Left kidney (tissue), 2 donors: ENCODE data around the gene TAAR5. TPM values are rescaled to one million over a fixed set of nuclear protein-coding genes. Genes with fewer than 3 reads are reported as not detected.
"Not testable (repeated sequence)": the region's sequence is repeated elsewhere in the genome, so short reads cannot be mapped to it uniquely, and the experiment has no call there.

ENCODE experiments used
- DNase-seq: peaks from one replicate; pipeline ENCODE4 v3.0.0-alpha.2; 2013
- polyA plus RNA-seq: library from polyadenylated mRNA; unstranded; fragments of 120-200 nt; gene quantifications from one replicate; pipeline ENCODE4 v1.2.1, GENCODE V29; 2013; ENCODE audit not compliant: insufficient read length

The TAAR5 gene
- polyA plus RNA-seq, 1 donor = not detected

DNA sequence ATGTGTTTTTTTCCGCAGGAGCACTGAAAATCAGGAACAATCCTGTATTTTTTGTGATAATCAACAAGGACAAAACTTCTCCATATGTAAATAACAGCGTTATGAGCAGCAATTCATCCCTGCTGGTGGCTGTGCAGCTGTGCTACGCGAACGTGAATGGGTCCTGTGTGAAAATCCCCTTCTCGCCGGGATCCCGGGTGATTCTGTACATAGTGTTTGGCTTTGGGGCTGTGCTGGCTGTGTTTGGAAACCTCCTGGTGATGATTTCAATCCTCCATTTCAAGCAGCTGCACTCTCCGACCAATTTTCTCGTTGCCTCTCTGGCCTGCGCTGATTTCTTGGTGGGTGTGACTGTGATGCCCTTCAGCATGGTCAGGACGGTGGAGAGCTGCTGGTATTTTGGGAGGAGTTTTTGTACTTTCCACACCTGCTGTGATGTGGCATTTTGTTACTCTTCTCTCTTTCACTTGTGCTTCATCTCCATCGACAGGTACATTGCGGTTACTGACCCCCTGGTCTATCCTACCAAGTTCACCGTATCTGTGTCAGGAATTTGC lies 19.2 kb downstream of the TAAR5 start, which contains the start of gene TAAR6:
Gene TAAR6, plus strand, starts transcription at position 102 of the 557 bp plus-strand sequence. Its CDS starts 0 bp downstream, at position 102.
- DNase-seq = no peak

DNA sequence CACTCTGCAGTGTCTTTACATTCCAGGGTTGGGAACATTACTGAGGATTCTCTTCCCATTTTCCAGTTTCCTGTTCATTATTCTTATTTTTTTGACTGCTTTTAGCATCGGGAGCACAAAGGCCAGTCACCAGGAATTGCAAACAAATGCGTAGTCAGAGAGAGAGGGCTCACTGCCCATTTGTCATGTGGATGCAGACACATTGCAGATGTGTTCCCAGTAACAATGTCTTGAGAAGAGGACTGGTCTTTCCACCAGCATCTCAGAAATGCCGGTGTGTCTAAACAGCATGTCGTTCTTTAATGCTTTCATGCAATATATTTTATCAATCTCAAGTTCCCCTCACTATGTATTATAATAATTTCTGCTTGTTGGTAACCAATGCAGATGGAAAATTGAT lies 20.4 kb downstream of the TAAR5 start:
- no peak for DNase-seq

DNA sequence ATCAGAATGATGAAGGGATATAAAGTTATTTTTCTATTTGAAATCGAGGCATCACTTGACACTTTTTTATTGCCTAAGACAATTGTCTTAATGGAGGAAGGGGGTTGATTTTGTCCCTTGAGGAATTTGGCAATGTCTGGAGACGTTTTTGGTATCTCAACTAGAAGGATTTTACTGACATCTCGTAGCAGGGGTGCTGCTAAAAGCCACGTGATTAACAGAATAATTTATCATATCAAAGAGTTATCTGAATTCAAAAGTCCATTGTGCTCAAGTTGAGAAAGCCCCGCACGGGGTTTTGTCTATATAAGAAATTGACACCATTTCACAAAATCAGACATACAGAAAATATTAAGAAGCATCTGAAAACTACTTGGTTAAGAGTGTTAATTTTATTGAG lies 20.9 kb downstream of the TAAR5 start:
- DNase-seq = no peak

DNA sequence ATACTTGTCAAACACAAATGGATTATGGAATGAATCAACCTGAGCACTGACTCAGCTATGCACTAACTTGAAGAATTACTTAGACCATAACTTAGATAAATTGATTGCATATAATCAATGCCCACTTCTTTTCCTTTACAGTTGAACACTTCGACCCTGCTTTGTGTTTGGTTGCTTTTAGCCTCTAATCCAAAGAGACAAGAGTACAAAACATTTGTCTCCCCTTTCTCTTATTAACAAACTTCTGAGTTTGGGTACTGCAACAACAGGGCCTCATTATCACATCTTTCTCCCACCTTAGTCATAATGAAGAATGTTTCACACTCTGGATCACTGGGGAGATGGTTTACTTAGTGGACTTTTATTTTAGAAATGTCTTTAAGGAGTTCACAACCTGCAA lies 22.0 kb downstream of the TAAR5 start:
- no peak for DNase-seq

DNA sequence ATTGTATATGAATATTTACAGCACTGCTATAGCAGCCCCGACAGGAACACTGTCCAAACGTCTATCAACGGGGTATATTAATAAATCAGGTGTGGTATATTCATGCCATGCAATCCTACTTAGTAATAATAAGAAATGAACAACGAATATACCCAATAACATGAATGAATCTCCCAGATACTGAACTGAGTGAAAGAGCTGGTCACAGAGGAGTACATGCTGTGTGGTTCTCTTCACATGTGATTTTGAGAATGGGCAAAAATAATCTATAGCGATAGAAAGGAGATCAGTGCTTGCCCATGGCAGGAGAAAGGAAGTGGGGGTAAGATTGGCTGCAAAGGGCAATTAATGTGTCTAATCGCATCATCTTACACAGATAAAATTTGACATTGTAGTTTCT lies 23.1 kb downstream of the TAAR5 start:
- no peak for DNase-seq

DNA sequence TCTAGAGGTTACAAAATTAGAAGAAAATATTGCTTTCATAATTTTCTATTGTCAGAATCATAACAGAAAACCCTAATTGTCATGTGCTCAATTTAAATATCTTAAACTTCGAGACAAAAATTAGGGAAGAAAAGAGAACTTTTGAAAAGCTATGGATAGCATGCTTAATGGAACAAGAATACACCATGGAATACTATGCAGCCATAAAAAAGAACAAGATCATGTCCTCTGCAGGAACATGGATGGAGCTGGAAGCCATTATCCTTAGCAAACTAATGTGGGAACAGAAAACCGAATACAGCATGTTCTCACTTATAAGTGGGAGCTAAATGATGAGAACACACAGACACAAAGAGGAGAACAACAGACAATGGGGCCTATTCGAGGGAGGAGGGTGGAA lies 29.5 kb downstream of the TAAR5 start:
- DNase-seq = not testable (repeated sequence)

DNA sequence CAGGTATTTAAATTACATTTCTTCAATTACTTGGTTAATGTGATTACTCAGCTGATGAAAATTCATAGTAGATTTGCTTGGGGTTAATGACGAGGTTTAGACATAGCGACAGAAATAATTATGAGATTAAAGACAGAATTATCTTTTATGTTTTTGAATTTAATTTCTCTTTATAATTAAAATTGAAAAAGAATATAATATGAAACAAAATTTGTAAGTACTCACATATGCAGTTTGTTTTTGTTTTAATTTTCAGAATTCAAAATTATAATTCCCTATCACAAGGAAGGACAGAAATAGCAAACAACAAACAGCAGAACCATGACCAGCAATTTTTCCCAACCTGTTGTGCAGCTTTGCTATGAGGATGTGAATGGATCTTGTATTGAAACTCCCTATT lies 37.2 kb downstream of the TAAR5 start, which contains the start of gene TAAR8:
Gene TAAR8, plus strand, starts transcription at position 301 of the 400 bp plus-strand sequence. Its CDS starts 21 bp downstream, at position 322.
- DNase-seq = no peak

DNA sequence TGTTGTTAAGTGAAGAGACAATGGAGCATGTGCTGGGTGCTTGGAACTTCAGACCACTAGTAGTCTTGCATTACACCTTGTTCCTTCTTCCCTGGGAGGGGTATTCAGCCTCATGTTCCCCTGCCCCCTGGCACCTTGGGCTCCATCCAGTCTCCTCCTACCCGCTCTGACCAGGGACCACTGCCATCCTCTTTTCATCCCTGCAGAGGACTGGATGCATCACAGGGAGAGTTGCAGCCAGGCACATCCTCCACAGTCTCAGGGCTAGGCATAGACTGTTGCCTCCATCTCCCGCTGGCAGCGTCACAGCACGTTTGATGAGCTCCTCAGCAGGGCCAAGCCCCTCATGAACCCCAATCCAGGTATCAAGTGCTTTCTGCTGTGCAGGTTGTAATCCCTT lies 38.3 kb downstream of the TAAR5 start:
- no peak for DNase-seq

DNA sequence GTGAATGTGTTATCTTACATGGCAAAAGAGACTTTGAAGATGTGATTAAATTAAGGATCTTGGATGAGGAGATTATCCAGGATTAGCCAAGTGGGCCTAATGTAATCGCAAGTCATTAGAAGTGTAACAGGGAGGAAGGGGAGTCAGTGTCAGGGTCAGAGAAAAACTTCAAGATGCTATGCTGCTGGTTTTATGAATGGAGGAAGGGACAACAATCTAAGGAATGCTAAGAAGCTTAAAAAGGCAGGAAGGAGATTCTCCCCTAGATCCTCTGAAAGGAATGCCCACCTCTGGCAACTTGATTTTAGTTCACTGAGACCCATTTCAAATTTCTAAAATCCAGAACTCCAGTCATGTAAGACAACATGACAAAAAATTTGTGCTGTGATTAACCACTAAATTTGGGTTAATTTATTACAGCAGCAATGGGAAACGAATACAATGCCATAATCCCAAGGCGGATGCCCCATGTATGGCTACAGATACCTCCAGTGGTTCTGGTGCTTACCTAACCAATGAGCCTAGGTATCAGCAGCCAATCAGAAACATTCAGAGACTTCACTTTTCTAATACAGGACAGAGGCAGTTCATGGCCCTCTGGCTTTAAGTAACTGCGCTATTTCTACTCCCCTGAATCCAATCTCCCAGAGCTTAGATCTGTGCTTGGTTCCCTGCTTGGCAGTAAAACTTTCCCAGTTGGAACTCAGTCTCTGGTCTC lies 40.6 kb downstream of the TAAR5 start:
- no peak for DNase-seq

DNA sequence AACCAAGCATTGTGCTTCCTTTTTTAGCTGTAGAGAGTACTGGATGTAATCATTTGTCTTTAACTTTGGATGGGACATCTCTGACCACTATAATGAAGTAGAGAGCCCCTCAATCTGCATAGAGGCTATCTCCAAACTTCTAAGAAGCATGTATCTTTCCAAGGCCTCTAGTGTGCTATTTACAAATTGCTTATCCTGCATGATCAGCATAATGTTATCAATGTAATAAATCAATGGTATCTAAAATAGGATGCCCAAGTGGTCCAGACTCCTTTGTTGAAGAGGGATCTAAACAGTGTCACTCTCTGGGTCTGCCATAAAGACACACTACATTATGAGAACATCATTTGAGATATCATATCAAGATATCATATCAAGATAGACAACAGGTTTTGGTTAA lies 44.7 kb downstream of the TAAR5 start:
- DNase-seq = no peak

Other genes starting within 250 kb of the TAAR5 start
- 197 TPM for gene MOXD1, start 188.3 kb downstream of the TAAR5 start, polyA plus RNA-seq
- gene STX7, start 76.6 kb downstream of the TAAR5 start, polyA plus RNA-seq = 86.6 TPM
- not detected for gene TAAR9, start 51.5 kb downstream of the TAAR5 start, polyA plus RNA-seq
- gene TAAR8, start 37.1 kb downstream of the TAAR5 start, polyA plus RNA-seq = not detected
- gene TAAR6, start 19.4 kb downstream of the TAAR5 start, polyA plus RNA-seq = 0.18 TPM
- not detected for gene TAAR2, start 34.5 kb upstream of the TAAR5 start, polyA plus RNA-seq
- not detected for gene TAAR1, start 69.4 kb upstream of the TAAR5 start, polyA plus RNA-seq
- 0.23 TPM for gene VNN1, start 124.3 kb upstream of the TAAR5 start, polyA plus RNA-seq
- 2.4 TPM for gene VNN2, start 168.2 kb upstream of the TAAR5 start, polyA plus RNA-seq
- gene SLC18B1, start 208.9 kb upstream of the TAAR5 start, polyA plus RNA-seq = 36.0 TPM
- 1,696 TPM for gene RPS12, start 224.8 kb upstream of the TAAR5 start, polyA plus RNA-seq